ENCODE data around the gene KRT80.

Gene KRT80

DNA sequence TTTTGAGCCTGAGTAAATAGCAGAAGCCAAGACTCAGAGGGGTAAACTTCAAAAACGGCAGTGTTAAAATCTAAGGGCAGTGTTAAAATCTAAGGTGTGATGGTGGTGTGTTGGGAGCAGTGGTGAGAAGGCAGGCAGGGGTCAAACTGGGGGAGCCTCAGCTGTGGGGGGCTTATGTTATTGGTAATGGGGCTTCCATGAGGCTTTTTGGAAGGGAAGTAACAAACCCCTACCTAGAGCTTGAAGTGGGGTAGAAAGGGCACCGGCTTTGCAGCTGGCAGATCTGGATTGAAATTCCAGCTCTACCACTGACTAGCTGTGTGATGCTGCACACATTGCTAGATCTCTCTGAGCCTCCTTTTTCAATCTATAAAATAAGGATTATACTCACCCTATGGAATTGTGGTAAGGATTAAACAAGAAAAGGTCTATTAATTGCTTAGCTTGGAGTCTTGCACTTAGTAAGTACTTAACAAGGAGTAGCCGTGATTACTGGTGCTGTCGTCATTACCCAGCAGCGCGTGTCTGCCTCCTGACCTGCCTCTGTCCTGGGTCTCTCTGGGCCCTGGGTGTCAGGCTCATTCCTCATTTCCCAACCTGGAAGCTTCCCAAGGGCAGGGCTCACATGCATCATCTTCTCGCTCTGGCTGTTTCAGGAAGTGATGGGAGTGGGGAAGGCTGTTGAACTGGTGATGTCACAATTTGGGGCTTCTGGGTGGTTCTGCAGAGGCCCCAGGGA lies 18.5 kb upstream of the KRT80 start:
- DNase-seq = no peak

DNA sequence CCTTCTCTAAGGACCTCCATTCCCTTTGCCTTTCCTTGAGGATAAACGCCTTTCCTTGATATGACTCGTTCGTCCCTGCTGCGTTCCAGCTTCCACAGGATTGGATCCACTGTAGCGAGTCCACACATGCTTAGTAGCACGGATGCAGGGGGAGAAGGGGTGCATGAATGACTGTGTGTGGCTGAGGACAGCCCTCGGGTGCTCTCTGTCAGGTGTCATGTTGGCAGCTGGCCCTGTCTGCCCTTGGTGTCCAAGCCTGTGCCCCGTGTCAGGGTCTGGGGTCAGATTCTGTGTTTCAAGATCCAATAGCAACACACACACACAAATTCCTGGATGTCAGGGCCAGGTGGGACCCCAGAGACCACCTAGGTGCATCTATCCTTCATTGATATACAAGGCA lies 17.5 kb upstream of the KRT80 start:
- DNase-seq = no peak

DNA sequence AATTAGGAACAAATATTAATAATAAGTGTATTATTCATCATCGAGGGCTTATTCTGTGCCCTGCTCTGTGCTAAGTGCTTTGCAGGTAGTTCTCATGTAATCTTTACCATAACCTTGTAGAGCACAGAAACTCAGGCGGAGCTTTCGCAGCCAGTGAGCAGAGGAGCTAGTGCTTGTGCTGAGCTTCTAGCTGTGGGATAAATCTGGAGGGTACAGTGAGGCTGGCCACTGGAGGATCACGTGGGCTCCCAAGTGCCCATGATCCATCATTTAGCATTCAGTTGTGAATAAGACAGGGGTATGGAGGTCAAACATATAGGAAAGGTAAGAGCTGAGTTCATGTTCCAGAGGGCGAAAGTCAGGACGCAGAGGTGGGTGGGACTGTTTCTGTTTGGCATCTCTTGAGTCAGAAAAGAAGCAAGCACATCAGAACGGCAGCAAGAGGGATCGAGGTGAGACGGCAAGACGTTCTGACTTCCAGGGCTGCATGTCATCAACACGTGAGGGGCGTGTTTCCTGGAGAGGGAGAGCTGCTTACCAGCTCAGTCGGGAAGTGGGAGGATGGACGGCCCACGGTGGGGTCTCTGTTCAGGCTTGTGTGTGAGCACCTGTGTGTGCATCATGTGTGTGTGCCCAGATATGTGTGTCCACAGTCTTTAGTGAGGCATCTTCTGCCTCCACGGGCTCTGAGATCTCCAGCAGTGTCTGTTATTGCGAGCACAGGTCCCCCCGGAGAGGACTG lies 16.8 kb upstream of the KRT80 start:
- no peak for DNase-seq

DNA sequence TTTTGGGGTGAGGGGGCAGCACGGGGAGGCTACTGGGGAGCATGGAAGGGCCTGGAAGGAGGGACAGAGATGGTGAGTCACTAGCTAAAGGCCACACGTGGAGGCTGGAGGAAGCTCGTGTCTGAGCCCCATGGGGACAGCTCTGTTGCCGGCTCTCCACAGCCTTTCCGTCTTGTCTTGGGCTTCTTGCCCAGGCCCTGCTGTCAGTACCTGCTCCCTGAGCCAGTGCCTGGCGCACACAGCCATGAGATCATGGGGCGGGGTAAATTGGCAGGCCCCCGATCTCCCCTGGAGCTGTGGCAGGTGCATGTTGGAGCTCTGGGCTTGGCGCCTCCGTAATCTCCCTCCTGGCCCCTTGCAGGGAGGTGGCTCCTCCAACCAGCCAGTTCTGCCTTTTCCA lies 16.1 kb upstream of the KRT80 start:
- no peak for DNase-seq

DNA sequence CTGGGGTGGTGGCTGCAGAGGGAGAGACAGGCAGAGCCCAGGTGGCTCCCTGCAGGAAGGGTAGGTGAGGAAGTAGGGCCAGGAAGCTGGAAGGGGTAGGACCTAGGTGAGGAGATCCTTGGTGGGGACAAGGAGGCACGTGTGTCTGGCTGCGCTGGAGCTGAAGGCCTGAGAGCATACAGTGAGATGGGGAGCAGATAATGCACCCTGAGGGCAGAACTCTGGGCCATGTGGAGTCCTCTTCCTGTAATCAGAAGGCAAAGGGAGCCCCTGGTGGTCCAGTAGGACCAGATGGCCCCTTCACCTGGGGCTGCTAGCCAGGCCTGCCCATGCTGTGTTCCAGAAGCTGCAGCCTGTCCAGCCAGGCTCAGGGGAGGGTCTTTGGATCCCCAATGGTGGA lies 15.3 kb upstream of the KRT80 start:
- no peak for DNase-seq

DNA sequence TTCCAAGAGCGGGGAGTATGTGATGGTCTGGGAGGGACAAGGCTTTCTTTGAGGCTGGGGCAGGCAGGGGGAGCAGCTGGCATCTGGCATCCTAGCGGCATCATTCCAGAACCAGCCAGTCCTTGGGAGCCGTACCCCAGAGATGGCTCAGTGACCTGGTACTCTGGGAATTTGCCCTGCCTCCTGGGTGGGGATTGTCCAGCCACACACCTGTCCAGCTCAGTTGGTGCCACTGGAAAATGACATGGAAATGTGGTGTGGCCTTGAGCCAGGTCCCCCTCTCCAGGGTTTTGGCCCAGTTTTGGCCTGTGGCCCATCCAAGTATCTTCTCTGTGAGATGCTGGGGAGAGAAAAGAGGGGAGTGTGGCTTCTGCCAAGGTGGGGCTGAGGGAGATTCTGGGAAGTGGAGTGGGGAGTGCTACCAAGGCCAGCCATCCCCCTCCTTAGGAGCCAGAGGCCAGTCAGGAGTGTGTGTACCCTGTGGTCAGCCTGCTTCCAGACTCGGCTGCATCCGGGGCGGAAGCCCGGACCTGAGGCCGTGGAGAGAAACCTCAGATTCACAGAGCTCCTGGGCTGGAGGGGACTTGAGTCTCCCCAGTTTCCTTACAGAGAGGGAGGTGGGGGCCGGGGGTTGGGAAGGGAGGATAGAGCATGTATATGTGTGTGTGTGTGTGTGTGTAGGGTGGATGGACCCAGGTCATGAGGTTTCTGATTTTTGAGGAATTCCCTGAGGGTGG lies 14.7 kb upstream of the KRT80 start:
- no peak for DNase-seq

DNA sequence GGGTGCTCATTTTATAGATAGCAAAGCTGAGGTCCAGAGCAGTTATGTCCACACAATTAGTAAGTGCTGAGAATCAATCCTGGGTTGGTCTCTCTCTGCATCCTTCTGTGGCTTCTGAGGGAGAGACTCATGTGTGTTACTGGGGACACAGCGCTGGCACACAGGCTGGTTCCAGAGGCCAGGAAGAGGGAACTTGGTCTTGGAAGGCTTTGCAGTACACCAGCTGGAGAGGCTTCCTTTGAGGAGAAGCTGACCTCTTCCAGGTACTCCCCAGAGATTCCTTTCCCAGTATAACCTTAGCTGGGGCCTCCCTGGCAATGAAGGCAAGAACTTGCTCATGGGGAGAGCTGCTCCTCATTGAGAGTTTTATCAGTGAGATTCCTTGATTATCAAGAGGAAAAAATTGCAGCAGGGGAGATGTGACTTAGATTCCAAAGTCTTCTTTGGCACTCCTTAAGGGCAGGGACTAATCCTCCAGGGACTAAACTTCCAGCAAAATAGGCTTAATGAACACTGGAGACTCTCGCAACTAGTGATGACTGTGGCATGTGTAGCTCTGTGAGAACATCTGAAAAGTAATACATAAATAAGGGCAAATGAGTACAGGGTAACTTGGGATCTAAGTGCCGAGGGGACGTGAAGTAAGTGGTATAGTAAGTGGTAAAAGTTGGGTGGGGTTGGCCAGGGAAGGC lies 13.9 kb upstream of the KRT80 start:
- DNase-seq = no peak

DNA sequence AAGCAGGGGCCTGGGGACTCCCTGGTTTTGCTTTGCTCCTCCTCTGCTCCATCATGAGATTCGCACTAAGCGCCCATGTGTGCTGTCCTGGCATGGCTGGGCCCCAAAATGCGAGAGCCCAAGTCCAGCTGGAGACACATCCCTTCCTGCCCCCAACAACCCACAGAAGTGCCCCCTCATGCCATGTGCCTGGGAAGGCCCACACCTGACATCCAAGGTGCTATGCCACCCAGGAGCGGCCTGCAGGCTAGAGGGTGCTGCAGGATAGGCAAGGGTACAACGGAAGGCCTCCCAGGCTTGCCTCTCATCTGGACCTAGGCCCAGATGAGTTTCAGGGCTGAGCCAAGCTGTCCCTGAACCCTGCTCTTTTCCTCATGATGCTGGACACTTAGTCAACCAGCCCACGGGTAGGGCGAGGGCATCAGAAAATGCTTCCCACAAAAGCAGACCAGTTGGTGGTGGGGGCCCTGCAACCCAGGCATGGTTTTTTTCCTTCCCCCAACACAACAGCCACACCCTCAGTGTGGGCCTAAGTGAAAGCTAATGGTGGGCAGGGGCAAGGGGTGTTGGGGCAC lies 13.2 kb upstream of the KRT80 start:
- DNase-seq = no peak

DNA sequence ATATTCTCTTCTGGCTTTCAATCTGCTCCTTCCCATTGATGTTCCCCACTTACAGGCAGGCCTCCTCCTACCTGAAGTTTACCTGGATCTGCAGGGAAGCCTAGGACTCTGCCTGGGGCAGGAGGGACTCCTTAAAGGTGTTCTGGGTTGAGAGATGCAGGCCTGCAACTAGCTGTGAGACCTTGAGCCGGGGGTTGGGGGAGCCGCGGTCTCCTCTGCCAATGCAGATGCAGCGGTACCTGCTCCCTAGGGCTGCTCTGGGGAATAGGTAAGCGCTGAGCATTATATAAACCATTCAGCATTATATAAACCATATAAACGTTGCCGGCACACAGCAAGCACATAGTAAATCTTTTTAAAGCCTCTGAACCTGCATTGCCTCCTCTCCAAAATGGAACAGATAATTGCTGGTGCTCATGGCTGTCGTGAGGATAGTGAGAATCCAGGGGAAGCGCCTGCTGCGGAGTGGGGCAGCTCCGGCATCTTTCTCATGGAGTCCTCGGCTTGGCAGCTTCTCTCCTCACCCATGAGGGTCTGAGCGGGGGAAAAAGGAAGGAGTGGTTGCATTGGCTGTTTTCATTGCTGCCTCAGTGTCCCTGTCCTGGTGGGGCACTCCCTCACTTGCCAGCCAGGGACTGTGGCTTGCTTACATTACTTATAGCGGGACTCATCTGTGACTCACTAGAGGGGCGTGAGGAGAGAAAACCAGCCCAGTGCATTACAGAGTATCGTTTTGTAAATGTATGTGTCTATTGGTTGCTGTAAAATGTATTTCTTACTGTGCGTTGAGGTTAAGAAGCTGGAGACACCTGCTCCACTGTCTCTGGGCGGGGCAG lies 12.5 kb upstream of the KRT80 start:
- no peak for DNase-seq

DNA sequence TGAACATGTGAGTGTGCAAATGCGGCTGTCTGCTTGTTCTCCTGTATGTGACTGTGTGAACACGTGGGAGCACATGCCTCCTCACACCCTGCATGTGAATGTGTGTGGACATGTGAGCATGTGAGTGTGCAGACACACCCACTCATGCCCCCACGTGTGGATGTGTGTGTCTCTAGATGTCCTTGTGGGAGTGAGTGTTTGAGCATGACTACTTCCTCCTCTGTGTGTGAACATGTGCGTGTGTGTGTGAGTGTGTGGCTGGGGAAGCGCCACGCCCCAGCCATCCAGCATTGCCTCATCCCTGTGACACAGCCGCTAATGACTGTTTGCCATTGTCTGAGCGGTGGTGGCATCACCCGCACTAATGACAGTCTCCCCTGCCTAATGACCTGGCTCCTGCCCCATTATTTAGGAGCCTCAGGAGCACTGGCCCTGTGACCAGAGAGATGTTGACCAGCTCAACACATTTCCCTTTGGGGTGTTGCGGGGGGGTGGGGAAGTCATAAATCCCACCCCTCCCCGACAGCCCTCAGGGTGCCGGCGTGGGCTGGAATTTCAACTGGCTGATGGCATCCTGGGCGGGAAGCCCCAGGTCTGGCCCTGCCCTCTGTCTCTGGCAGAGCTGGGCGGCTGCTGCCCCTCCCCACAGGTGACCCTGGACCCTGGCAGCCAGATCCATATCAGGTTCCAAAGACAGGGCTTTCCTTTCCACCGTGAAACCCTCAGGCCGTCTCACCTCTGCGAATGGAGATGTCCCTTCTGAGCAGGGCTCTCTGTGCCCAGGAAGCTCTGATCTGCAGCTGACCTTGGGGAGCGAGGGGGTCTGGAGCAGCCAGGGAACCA lies 11.5 kb upstream of the KRT80 start:
- no peak for DNase-seq

DNA sequence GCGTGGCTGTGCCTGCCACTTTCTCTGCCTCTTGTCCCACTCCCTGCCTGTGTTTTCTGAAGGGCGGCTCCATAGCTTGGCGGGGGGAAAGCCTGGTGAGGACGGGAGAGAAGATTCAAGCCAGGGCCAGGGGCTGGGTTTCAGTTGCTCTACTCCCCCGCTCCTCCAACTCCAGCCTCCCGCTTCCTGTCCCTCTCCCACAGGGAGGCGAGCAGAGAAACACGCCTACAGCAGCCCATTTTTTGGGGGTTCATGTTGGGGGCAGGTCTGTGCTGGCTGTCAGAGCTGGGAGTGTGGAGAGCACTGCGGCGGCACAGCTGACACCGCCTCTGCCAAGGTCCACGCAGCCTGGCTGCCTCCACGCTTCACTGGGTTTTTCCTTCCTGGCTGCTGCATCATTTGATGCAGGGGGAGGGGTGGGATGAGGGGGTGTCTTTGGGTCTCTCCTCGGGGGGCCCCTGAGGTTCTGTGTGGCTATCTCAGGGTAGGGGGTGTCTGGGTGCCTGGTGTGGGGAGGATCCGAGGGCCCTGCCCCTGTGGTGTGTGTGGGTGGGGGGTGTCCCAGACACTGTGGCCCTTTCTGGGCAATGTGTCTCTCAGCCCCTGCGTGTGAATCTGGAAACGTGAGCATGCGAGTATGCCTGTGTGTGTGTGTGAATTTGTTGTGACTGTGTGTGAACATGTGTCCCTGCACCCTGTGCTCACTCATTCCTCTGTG lies 10.7 kb upstream of the KRT80 start:
- DNase-seq = no peak

DNA sequence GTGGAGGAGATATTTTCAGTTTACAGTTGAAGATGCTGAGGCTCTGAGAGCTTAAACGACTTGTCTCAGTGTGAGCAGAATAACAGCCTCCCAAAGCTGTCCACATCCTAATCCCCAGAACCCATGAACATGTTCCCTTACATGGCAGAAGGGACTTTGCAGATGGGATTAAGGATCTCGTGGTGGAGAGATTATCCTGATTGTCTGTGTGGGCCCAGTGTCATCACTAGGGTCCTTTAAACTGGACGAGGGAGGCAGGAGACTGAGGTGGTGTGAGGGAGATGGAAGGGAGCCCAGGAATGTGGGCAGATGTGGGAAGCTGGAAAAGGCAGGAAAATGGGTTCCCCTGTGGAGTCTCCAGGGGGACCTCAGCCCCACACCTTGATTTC lies 9.6 kb upstream of the KRT80 start:
- DNase-seq = no peak

DNA sequence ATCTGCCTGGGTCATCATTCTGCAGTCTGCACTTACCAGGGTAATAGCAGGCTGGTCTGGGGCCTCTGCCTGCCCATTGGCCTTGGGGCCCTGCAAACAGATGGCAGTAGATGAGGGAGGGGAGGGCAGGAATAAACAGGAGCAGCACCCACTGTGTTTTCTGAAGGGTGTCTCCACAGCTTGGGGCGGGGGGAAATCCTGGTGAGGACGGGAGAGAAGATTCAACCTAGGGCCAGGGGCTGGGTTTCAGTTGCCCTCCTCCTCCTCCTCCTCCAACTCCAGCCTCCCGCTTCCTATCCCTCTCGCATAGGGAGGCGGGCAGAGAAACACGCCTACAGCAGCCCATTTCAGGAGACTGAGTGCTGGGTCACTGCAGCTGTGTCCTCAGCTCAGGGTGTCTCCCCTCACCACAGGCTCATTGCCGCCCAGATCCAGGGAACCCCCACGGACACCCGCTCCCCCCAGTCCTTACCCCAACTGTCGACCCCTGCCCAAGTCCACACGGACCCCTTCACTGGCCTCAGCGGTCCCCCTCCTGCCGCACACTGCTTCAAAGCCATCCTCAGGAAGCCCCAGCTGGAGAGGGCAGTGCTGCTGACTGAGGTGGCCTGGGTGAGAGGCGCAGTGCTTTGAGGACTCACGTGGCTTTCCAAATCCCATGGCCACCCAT lies 9.1 kb upstream of the KRT80 start:
- DNase-seq = no peak

DNA sequence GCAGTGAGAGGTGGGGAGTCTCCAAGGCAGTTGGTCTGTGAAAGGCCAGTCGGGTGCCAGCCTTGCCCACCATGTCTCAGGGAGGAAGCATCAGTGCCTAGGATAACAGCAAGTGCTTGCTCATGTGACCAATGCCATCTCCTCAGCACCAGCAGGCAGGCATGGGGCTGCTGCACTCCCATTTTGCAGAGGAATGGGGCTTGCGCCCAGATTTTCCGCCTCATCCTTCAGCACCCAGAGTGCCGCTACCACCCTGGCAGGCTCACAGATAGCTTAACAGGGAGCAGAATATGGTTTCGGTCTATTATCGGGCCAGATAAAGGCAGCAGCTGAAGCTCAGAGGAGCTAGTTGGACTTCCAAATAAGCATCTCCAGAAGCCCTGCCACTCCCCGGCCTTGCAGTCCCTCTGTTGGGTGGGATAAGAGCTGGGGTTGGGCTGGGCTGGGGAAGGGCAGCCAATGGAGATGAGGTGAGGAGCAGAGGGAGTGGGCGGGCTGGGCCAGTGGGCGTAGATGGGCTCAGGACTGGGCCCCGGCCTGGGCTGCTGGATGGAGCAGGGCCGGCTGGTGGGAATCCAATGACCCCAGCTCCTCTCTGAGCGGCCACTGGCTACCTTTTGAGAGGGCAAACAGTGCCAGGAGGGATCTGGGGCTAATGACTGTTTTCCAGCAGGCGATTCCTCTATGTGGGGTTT lies 8.4 kb upstream of the KRT80 start:
- DNase-seq = no peak

DNA sequence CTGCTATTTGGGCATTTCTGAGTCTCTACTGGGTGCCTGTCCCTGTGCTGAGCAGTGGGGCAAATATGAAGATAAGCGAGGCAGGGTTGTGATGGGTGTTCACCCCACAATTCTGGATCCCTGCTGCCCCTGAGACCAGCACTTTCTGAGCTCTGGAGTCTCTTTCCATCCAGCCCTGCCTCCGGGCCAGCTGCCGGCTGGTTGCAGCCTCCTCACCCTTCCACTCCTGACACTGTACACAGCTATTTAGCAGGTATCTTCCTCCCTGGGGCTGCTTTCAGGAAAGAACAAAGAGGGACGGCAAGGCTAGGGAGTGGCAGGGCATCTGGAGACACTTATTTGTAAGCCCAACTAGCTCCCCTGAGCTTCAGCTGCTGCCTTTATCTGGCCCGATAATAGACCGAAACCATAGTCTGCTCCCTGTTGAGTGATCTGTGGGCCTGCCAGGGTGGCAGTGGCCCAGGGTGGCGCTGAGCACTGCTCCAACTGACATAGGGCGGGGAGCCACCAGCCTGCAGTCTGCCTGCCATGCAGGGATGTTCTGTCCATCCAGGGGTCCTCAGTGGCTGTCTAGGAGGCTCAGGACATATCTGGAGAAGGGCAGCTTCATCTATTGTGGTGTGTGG lies 7.6 kb upstream of the KRT80 start:
- DNase-seq = no peak

DNA sequence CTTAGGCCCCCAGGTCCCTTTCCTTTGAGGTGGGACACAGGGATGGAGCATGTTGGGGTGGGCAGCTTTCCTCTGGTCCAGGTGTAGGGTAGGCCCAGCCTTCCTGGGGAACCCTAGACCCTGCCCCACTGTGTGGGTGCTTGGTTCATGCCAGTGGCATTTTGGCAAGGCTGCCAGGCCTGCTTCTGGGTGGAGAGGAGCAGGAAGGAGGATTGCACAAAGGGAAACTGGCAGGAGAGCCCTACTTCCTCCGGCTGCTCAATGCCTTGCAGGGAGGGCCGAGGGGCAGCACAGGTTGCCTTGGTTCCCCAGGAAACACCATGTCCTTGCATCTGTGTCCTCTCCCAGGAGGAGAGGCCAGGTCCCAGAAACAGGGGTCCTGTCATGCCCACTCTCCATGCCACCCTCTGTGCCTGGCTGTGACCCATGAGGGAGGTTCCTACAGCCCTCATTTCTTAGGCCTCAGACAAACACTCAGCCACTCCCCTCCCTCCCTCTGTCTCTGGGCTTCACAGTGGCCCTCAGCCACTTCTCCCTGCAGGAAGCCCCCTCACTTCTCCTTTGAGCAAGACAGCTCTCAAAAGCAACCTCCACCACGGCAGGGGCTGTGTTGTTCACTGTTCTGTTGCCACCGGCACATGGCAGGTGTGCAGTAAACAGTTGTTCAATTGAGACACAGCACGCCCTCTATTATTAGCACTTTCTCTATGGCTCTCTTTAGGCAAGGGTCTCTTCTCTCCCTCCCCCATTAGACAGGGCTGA lies 6.8 kb upstream of the KRT80 start:
- DNase-seq = no peak

DNA sequence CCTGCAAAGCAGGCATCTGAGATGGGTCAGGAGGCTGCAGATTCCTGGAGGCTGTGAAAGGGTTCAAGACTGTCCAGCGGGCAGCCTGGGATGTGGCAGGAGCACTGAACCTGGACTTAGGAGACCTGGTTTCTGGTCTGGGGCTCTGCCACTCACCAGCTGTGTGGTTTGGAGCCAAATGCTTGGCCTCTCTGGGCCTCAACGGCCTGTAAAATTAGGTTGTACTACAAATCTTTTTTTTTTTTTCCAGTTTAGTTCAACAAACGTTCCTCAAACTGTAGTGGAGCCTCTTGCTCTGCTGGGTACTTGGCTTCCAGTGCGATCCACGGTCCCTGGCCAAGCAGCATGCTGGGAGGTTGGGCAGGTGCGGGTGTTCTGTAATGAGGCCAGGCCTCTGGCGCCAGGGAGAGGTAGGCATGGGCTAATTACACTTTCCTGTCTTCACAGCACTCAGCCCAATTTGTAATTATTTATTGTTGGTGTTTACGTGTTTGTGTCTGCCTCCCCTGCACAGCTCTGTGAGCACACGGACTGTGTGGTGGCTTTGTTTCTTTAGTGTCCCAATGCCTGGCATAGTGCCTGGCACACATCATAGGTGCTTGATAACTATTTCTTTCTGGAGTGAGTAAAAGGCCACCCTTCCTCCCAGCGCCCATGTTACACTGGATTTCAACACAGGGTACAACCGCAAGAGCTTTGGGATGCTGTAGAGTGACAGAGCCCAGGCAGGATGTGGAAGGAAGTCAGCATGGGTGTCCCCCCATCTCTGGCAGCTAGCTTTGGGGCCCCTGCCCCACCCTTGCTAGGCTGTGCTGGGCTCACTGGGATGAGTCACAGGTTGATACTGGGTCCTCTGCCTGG lies 5.8 kb upstream of the KRT80 start:
- DNase-seq = no peak

All from activated CD8-positive, alpha-beta memory T cell treated with anti-CD3 and anti-CD28 coated beads for 24 hours (primary cell).